Upper lobe of right lung (tissue), 1 donor: ENCODE results near the gene ZNF23. TPM values are rescaled to one million over a fixed set of nuclear protein-coding genes. Genes with fewer than 3 reads are reported as not detected.

Source experiments
- ATAC-seq: fragments of 200-7000 bp; cut with Tn5 transposase; one replicate; pipeline ENCODE4 v1.9.1; 2020; ENCODE audit warnings: mild to moderate bottlenecking, moderate library complexity
- DNase-seq: peaks from one replicate; pipeline ENCODE4 v3.0.0-alpha.2; 2020
- H3K27ac ChIP-seq: fragments of 200-600 bp; one replicate; pipeline ENCODE4 v1.8.0; 2022
- H3K27me3 ChIP-seq: fragments of 200-600 bp; one replicate; pipeline ENCODE4 v1.8.0; 2022; ENCODE audit warnings: mild to moderate bottlenecking
- H3K36me3 ChIP-seq: fragments of 200-600 bp; one replicate; pipeline ENCODE4 v1.8.0; 2022
- H3K4me1 ChIP-seq: fragments of 200-600 bp; one replicate; pipeline ENCODE4 v1.8.0; 2022
- H3K4me3 ChIP-seq: fragments of 200-600 bp; one replicate; pipeline ENCODE4 v1.8.0; 2022; ENCODE audit warnings: mild to moderate bottlenecking
- H3K9me3 ChIP-seq: fragments of 200-600 bp; one replicate; pipeline ENCODE4 v1.8.0; 2022
- CTCF ChIP-seq: fragments of 200-600 bp; IDR thresholded peaks from one replicate; pipeline ENCODE4 v1.8.0; 2022; ENCODE audit warnings: antibody characterized with exemption
- intact Hi-C: fragments of 100-400 bp; cut with DNase I; formaldehyde crosslinking; loops from one replicate; pipeline ENCODE4 v1.11.0; 2022
- total RNA-seq: library from RNA; stranded (reverse); fragmentation: NEBNext Ultra II Directional; extraction: Animal tissue kit (Norgen Biotek cat#: 25700); gene quantifications from one replicate; pipeline ENCODE4 v1.2.1, GENCODE V29; 2021
- donor health status: DM: no; HTN: yes; CAD: no; lungs with severe emphysema.

The ZNF23 gene
- total RNA-seq, 1 donor from 2014 or later = 7.3 TPM

GRCh38 chr16:71404364-71404763 is 57.7 kb downstream of the ZNF23 start:
- DNase-seq = no peak
- H3K4me1 ChIP-seq = no peaks in the 10 kb centered on the region
- H3K4me3 ChIP-seq = no peak overlapping the region
- no peak for TF ChIP-seq CTCF
- H3K9me3 ChIP-seq = no peaks in the 10 kb centered on the region
- H3K27ac ChIP-seq = no peak overlapping the region
- H3K36me3 ChIP-seq = no peaks in the 10 kb centered on the region
- peaks cover 19% of the 10 kb centered on the region for H3K27me3 ChIP-seq
- ATAC-seq = no peak
- intact Hi-C loops = no loop called here

DNA sequence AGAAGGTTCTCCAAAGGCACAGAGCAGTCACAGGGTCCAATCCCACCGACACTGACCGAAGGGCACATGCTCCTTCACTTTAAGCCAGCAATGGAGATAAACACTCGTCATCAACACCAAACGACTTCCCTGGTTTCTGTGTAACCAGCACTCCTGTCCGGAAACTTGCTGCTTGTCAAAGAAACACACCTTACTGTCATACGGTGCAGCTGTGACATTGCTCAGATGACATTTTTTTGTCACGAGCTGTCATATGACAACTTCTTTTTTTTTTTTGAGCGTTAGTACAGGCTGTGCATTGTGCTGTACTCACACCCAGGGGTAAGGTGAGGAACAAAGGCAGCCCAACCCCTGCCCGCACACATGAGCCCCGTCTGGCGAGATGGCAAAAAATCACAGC is 59.4 kb downstream of the ZNF23 start:
- no peaks in the 10 kb centered on the region for H3K4me1 ChIP-seq

GRCh38 chr16:71402007-71402406 is 60.0 kb downstream of the ZNF23 start:
- Histone ChIP-seq H3K4me1 (no peaks in the 10 kb centered on the region), H3K27ac (no peak overlapping the region), H3K27me3 (peaks cover 13% of the 10 kb centered on the region), H3K9me3 (no peaks in the 10 kb centered on the region), H3K36me3 (no peaks in the 10 kb centered on the region), H3K4me3 (no peak overlapping the region)
- no peak for TF ChIP-seq CTCF
- DNase-seq (no peak), ATAC-seq (no peak)
- intact Hi-C loops = no loop called here

More for the DNA sequence above, 59.4 kb downstream of the ZNF23 start:
- DNase-seq = no peak
- Histone ChIP-seq H3K27me3 (peaks cover 13% of the 10 kb centered on the region), H3K36me3 (no peaks in the 10 kb centered on the region), H3K4me3 (no peak overlapping the region), H3K9me3 (no peaks in the 10 kb centered on the region), H3K27ac (no peak overlapping the region)
- intact Hi-C loops = no loop called here
- no peak for TF ChIP-seq CTCF
- ATAC-seq = no peak

GRCh38 chr16:71399801-71400563 is 62.1 kb downstream of the ZNF23 start:
- no peak for DNase-seq
- no peaks in the 10 kb centered on the region for H3K4me1 ChIP-seq
- H3K4me3 ChIP-seq = no peak overlapping the region
- peaks cover 10% of the 10 kb centered on the region for H3K27me3 ChIP-seq
- no peak overlapping the region for H3K27ac ChIP-seq
- TF ChIP-seq CTCF = no peak
- intact Hi-C loops = no loop called here
- no peak for ATAC-seq
- H3K9me3 ChIP-seq = no peaks in the 10 kb centered on the region
- no peaks in the 10 kb centered on the region for H3K36me3 ChIP-seq

Other genes with a start within 250 kb of the ZNF23 start
- 2.7 TPM for gene HYDIN, start 231.5 kb downstream of the ZNF23 start, total RNA-seq
- gene CMTR2, start 172.8 kb downstream of the ZNF23 start, total RNA-seq = 21.6 TPM
- gene CALB2, start 103.5 kb downstream of the ZNF23 start, total RNA-seq = 4.6 TPM
- gene TLE7, start 20.2 kb downstream of the ZNF23 start, total RNA-seq = not detected
- 11.4 TPM for gene ZNF19, start 27.1 kb upstream of the ZNF23 start, total RNA-seq
- gene CHST4, start 64.2 kb upstream of the ZNF23 start, total RNA-seq = 0.38 TPM
- gene TAT, start 114.8 kb upstream of the ZNF23 start, total RNA-seq = not detected
- gene MARVELD3, start 163.9 kb upstream of the ZNF23 start, total RNA-seq = 6.9 TPM